Cortex of kidney (tissue), 1 donor: ENCODE measurements around the gene MS4A10.

Experiments
- DNase-seq: peaks from one replicate; lab custom pipeline; 2025; lab: John Stamatoyannopoulos, UW

MS4A10 gene

GRCh38 chr11:60825118-60825517 is 40.0 kb downstream of the MS4A10 start:
- DNase-seq: no peak

- no peak for DNase-seq
Observed at GRCh38 chr11:60825790-60826189, 40.7 kb downstream of the MS4A10 start.

GRCh38 chr11:60830478-60831142 is 45.5 kb downstream of the MS4A10 start:
- DNase-seq: no peak

DNA sequence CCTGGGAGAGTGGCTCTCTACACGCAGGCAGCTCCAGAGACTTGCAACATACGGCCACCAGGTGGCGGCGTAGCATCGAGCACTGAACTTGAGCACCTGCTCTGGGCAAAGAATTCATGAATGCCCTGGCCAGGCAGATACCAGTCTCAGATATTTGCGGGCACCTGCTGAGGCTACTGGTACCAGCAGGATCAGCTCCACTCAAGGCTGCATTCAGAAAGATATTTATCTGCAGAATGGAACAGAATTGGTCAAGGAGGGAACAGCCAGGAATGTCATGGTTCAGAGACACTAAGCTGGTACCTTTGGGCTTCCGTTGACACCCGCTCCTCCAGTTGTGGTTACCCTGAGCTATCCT is 46.0 kb downstream of the MS4A10 start:
- no peak for DNase-seq

DNA sequence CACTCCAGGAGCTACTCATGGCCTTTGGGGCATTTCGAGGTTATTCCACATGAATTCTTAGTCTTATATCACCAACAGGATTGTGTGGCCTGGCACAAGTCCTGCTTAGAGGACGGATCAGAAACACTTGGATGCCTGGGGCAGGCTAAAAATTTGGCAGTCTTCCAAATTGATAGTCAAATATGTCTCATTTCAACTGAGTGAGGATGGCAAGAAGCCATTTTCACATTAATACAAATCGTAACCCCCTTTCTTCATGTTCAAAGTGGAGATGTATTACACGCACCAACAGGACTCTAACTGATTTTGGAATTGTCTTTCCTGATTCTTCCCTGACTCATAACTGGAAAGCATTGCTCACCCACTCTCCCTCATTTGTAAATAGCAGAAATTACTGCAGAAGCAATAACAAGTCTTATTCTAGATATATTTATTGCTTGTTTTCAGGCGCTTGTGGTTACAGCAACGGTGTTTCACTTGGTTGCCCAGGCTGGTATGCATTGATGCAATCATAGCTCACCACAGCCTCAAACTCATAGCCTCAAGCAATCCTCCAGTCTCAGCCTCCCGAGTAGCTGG is 46.5 kb downstream of the MS4A10 start:
- DNase-seq: no peak

GRCh38 chr11:60834742-60835533 is 49.8 kb downstream of the MS4A10 start:
- no peak for DNase-seq

GRCh38 chr11:60835534-60835846 is 50.4 kb downstream of the MS4A10 start:
- DNase-seq: no peak

GRCh38 chr11:60836866-60837515 is 51.9 kb downstream of the MS4A10 start:
- no peak for DNase-seq

DNA sequence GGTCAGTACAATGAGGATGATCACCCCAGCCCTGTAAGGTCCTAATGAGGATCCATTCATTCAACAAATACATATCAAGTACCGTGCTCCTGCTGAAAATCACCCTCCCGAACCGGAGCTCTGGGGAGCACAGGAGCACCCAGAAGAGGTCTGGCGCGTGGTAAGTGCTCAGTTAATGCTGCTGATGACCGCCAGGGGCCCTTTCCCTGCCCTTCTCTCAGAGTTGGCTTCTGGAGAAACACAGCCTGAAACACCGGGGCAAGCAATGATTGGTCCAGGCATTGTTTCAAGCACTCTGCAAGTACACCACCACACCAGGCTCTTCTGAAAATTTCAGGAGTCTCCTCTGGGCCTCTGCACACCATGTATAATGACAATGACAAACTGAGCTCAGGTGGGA is 53.0 kb downstream of the MS4A10 start:
- no peak for DNase-seq

DNA sequence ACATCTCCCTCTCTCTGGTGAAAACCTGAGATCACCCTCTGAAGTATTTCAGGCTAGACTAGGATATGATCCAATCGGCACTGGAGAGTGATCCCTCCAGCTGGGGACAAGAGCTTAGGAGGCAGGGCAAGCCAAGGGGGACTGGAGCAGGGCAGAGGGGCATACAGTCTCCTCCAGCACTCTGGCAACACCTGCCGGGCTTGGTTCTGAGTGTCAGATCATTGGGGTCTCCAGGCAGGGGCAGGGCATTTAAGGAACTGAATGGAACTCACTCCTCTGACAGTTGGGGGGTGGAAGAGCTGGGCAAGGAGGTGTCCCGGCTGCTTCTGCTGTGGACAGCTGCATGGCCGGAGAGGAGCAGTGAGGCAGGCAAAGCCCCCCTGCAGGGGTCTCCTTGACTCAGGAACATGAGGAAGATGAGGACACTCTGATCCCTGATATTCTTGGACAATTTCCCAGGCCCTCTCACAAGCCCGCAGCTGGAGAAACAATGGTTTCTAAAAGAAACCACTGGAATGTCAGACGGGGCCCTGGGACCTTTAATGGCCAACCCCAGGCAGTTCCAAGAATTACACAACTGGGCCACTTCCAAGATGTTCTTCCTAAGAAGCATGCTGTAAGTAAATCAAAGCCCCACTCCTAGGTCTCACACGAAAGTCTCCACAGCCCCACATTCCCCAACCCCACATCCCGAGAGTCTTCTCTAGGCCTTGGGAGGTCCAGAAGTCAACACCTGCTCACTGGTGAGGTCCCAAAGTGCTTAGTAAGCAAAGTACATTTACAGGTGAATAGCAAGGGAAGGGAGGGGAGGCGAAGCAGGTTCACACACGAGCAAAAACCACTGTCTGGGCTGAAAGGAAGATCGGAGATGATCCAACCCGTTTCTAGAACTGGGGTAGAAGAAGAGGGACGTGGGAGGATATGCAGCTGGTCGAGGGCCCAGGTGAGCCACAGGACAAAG is 55.6 kb downstream of the MS4A10 start:
- DNase-seq: no peak

- DNase-seq: peak; percentile 44
Observed at GRCh38 chr11:60841797-60842667, 56.9 kb downstream of the MS4A10 start, which contains the start of gene CCDC86. Gene CCDC86, plus strand, starts transcription at chr11:60842113. Its CDS starts 12 bp downstream, at chr11:60842125.

DNA sequence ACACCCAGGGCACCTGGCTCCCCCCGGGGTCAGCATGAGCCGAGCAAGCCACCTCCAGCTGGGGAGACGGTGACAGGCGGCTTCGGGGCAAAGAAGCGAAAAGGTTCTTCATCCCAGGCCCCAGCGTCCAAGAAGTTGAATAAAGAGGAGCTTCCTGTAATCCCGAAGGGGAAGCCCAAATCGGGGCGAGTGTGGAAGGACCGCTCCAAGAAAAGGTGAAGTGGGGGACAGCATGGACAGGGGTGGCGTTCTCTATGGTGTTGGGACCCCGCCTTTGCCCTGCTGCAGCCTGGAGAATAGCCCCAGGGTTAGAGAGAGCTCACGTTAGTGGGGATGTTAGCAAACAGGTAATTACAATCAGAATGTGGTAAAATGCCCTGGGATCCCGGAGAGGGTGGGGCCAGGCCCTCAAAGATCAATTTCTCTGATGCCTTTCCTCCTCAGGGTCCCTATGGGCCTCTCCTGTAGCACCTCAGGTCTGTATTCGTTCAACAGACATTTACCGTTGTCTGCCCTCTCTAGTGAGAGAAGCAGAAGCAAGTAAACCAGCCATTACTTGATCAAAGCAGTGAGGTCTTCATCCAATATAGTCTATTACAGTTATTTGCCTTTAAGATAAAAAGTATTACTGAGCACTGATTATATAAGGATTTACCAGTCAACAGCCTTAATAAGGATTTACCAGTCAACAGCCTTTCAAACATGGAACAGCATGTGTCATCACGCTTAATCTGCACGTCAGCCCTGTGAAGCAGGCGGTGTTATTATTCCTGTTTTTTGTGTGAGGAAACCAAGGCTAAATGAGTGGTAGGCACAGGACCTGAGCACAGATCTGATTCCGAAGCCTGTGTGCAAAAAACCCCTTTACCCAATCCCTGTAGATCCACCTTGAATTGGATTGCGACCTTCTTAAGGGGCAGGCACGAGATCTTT is 57.8 kb downstream of the MS4A10 start:
- no peak for DNase-seq

GRCh38 chr11:60844045-60844869 is 59.1 kb downstream of the MS4A10 start:
- DNase-seq: no peak

GRCh38 chr11:60844870-60845221 is 59.7 kb downstream of the MS4A10 start:
- no peak for DNase-seq

GRCh38 chr11:60845338-60845737 is 60.2 kb downstream of the MS4A10 start:
- DNase-seq: no peak

DNA sequence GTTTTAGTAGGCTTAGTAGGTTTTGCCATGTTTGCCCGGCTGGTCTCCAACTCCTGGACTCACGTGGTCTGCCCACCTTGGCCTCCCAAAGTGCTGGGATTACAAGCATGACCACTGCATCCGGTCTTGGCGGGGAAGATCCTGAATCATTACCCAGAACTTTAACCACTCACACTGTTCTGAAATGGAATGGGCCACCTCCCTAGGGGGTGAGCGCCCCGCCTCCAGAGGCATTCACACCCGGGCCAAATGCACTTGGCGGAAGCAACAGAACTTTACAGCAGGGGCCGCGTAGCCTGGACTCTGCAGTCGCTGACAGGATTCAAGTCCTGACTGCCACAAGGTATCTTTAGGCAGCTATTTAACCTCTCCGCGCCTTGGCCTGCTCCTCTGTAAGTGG is 62.1 kb downstream of the MS4A10 start:
- no peak for DNase-seq

GRCh38 chr11:60847896-60848295 is 62.8 kb downstream of the MS4A10 start:
- no peak for DNase-seq

DNA sequence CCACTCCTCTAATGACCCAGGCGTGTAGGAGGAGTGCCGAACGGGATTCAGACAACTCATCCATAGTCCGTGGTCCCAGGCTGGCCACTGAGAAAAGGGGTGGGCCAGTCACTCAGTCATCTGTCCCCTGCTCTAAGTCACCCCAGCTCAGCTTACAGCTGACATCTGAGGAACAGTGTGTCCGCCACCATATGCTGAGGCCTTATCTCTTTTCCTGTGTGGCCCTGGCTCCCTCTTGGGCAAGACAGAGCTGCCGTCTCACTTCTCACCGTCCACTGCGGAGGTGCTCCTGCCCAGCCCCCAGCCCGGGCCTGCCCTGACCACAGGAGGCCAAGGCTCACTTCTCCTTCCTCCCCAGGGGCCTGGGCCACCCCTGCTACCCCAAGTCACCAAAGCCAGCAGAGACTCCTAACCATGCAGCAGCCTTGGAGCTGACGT is 63.6 kb downstream of the MS4A10 start:
- DNase-seq: no peak
